Measurements from ENCODE around the gene MLLT1.

DNA sequence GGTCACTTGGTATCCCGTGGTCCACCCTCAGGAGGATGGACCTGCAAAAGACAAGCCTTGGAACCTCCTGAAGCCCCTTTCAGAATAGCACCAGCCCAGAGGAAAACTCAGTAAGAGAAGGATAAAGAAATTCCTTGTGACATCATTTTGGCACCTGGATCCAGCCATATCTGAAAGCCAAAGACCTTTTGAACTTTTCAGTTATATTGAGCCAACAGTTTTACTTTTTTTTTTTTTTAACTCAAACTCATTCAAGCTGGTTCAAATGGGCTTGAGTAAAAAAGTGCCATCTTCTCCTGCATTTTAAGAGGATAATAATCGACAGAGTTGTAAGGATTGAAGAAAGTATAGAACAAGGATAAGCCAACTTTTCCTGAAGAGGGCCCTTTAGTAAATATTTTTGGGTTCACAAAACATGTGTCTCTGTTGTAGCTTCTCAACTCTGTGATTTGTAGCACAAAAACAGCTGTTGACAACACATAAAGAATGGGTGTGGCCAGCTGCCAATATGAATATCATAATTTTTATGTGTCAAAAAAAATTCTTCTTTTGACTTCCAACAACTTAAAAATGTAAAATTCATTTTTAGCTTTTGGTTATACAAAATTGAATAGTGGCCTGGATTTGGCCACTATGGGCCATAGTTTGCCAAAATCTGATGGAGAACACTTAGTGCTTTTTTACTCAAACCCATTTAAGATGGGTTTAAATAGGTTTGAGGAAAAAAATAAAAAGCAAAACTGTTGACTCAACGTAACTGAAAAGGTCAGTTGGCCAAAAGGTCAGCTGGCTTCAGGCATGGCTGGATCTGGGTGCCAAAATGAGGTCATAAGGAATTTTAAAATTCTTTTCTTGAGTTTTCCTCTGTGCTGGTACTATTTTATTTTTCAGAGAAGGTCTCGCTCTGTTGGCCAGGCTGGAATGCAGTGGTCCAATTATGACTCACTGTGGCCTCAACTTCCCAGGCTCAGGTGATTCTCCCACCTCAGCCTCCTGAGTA, 93.6 kb downstream of the MLLT1 start:
- no peak for TF ChIP-seq POLR2A (IDR thresholded peaks at IDR 0.05)
- TF ChIP-seq, protein P1, sequence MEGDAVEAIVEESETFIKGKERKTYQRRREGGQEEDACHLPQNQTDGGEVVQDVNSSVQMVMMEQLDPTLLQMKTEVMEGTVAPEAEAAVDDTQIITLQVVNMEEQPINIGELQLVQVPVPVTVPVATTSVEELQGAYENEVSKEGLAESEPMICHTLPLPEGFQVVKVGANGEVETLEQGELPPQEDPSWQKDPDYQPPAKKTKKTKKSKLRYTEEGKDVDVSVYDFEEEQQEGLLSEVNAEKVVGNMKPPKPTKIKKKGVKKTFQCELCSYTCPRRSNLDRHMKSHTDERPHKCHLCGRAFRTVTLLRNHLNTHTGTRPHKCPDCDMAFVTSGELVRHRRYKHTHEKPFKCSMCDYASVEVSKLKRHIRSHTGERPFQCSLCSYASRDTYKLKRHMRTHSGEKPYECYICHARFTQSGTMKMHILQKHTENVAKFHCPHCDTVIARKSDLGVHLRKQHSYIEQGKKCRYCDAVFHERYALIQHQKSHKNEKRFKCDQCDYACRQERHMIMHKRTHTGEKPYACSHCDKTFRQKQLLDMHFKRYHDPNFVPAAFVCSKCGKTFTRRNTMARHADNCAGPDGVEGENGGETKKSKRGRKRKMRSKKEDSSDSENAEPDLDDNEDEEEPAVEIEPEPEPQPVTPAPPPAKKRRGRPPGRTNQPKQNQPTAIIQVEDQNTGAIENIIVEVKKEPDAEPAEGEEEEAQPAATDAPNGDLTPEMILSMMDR (IDR thresholded peaks at IDR 0.05): no peak
- TF ChIP-seq EP300 (IDR thresholded peaks at IDR 0.05): no peak

Measured in ovary (tissue), 3 donors.